HepG2 (cell line): Measurements from ENCODE around the gene RNF133. TPM values are rescaled to one million over a fixed set of nuclear protein-coding genes. Genes with fewer than 3 reads are reported as not detected.

Experiments used
- ATAC-seq: fragments of 200-7000 bp; cut with Tn5 transposase; 3 replicates; pipeline ENCODE4 v1.9.1; 2020; ENCODE audit warnings: mild to moderate bottlenecking, moderate library complexity
- BruUV-seq: library from RNA; stranded (reverse); fragments of 400-500 nt; replicated peaks from 2 replicates; lab custom pipeline; 2021; lab: Mats Ljungman, UMichigan
- CTCF ChIA-PET: fragments of 300-600 bp; formaldehyde crosslinking; extraction: SDS; loops from one replicate; lab custom pipeline; 2021; ENCODE audit warnings: low total read pairs, inconsistent platforms, low intra/inter-chr PET ratio; lab: Yijun Ruan, JAX
- POLR2A ChIA-PET: fragments of 350-600 bp; sonication (Branson Sonifier 250); formaldehyde crosslinking; loops from one replicate; lab custom pipeline; 2020; ENCODE audit warnings: antibody characterized with exemption, inconsistent platforms; lab: Yijun Ruan, JAX
- DNase-seq: peaks from one replicate; pipeline ENCODE4 v3.0.0-alpha.2; 2015; ENCODE audit warnings: low spot score
- FAIRE-seq: peaks from 3 replicates; lab custom pipeline; 2011; peaks lifted over from hg19 to GRCh38; lab: Jason Lieb, UNC
- H2AFZ ChIP-seq: one replicate; pipeline ENCODE4 v1.6.1; 2011; ENCODE audit warnings: low read length, inconsistent platforms
- H3K27ac ChIP-seq: fragments of 300-600 bp; 3 replicates; pipeline ENCODE4 v1.8.0; 2011; ENCODE audit warnings: mixed run types, mild to moderate bottlenecking, mixed read lengths, low read length, inconsistent platforms; ENCODE audit not compliant: insufficient read depth; ENCODE audit errors: extremely low read length
- H3K27me3 ChIP-seq, 2 experiments: fragments of 200-600 bp in 1 of 2; 2 replicates in 1 of 2; 3 replicates in 1 of 2; pipeline versions ENCODE4 v1.6.0 to v1.8.0; 2011; ENCODE audit warnings: low read length in 2 of 2, mild to moderate bottlenecking in 2 of 2, moderate library complexity in 2 of 2, inconsistent platforms in 1 of 2; ENCODE audit not compliant: insufficient read depth in 2 of 2, control insufficient read depth in 1 of 2
- H3K36me3 ChIP-seq, 2 experiments: fragments of 200-600 bp in 1 of 2; replicated peaks in 1 of 2; 2 replicates in 1 of 2; 3 replicates in 1 of 2; pipeline versions ENCODE4 v1.5.1 to v1.8.0; 2011; ENCODE audit warnings: low read length in 2 of 2, inconsistent platforms in 1 of 2; ENCODE audit not compliant: insufficient read depth in 2 of 2, control insufficient read depth in 1 of 2
- H3K4me1 ChIP-seq: 2 replicates; pipeline ENCODE4 v1.5.1; 2012; ENCODE audit warnings: low read length, inconsistent platforms; ENCODE audit not compliant: insufficient read depth
- H3K4me2 ChIP-seq: 2 replicates; pipeline ENCODE4 v1.6.0; 2011; ENCODE audit warnings: low read depth, low read length, inconsistent platforms
- H3K4me3 ChIP-seq, 3 experiments: fragments of 200-600 bp in 1 of 3; sonication (generic), shearing (Covaris generic) in 1 of 3; replicated peaks in 1 of 3; 2 replicates each; pipeline ENCODE4 v1.5.1; 2011 to 2016; ENCODE audit warnings: low read length in 3 of 3, inconsistent platforms in 2 of 3, low read depth in 2 of 3, mild to moderate bottlenecking in 2 of 3, control low read depth in 1 of 3, mixed read lengths in 1 of 3; ENCODE audit not compliant: insufficient read depth in 1 of 3
- H3K79me2 ChIP-seq: one replicate; pipeline ENCODE4 v1.6.1; 2011; ENCODE audit warnings: low read length, inconsistent platforms; ENCODE audit not compliant: insufficient read depth
- H3K9ac ChIP-seq: 2 replicates; pipeline ENCODE4 v1.6.0; 2011; ENCODE audit warnings: mild to moderate bottlenecking, low read depth, low read length, inconsistent platforms; ENCODE audit not compliant: insufficient read depth
- H3K9me3 ChIP-seq: 2 replicates; pipeline ENCODE4 v1.5.1; 2012; ENCODE audit warnings: mild to moderate bottlenecking, low read length
- H4K20me1 ChIP-seq: 2 replicates; pipeline ENCODE4 v1.6.0; 2011; ENCODE audit warnings: inconsistent platforms, mild to moderate bottlenecking, low read length, moderate library complexity; ENCODE audit not compliant: insufficient read depth
- ETV6 ChIP-seq: sonication (generic); formaldehyde crosslinking; conservative IDR thresholded peaks from 2 replicates; pipeline ENCODE4 v1.4.0; 2020; ENCODE audit warnings: missing genetic modification reagents
- FOSL2 ChIP-seq: sonication (generic); formaldehyde crosslinking; IDR thresholded peaks from 2 replicates; pipeline ENCODE4 v1.4.0; 2020; ENCODE audit warnings: missing genetic modification reagents
- HHEX ChIP-seq: IDR thresholded peaks from 2 replicates; pipeline ENCODE4 v1.6.1; 2016; ENCODE audit warnings: control low read depth
- KDM3A ChIP-seq: IDR thresholded peaks from 2 replicates; pipeline ENCODE4 v1.6.1; 2018; ENCODE audit warnings: low read depth, missing compliant biosample characterization
- KMT2B ChIP-seq: IDR thresholded peaks from 2 replicates; pipeline ENCODE4 v1.6.1; 2016; ENCODE audit warnings: missing genetic modification reagents, missing compliant biosample characterization
- MAFK ChIP-seq, 2 experiments: IDR thresholded peaks in 1 of 2; conservative IDR thresholded peaks in 1 of 2; 2 replicates each; pipeline ENCODE4 v1.6.1; 2011; ENCODE audit warnings: improper control_type of control experiment in 2 of 2, low read length in 2 of 2
- MNT ChIP-seq: fragments of 450-650 bp; IDR thresholded peaks from 2 replicates; pipeline ENCODE4 v1.6.1; 2016
- NAIF1 ChIP-seq: sonication (generic); formaldehyde crosslinking; IDR thresholded peaks from 2 replicates; pipeline ENCODE4 v1.5.0; 2020; ENCODE audit warnings: mild to moderate bottlenecking, missing genetic modification reagents, borderline replicate concordance
- NFE2L2 ChIP-seq: fragments of 150-350 bp; IDR thresholded peaks from 2 replicates; pipeline ENCODE4 v1.6.1; 2014; ENCODE audit warnings: low read length
- NR1H2 ChIP-seq: sonication (generic); formaldehyde crosslinking; IDR thresholded peaks from 2 replicates; pipeline ENCODE4 v1.8.1; 2022; ENCODE audit warnings: low read depth, missing genetic modification reagents, borderline replicate concordance
- PRDM10 ChIP-seq: sonication (generic); formaldehyde crosslinking; IDR thresholded peaks from 2 replicates; pipeline ENCODE4 v1.4.0; 2020; ENCODE audit warnings: low read depth, missing genetic modification reagents
- RFX3 ChIP-seq: IDR thresholded peaks from 2 replicates; pipeline ENCODE4 v1.6.1; 2016; ENCODE audit warnings: missing biosample characterization, missing genetic modification reagents
- STAG1 ChIP-seq: sonication (generic); formaldehyde crosslinking; IDR thresholded peaks from 2 replicates; pipeline ENCODE4 v1.4.0; 2020; ENCODE audit warnings: missing genetic modification reagents
- ZNF761 ChIP-seq: sonication (generic); formaldehyde crosslinking; conservative IDR thresholded peaks from 2 replicates; pipeline ENCODE4 v1.4.0; 2020; ENCODE audit warnings: mild to moderate bottlenecking, missing genetic modification reagents
- ZSCAN31 ChIP-seq: sonication (generic); formaldehyde crosslinking; IDR thresholded peaks from 2 replicates; pipeline ENCODE4 v1.5.0; 2020; ENCODE audit warnings: low read depth, mild to moderate bottlenecking, missing genetic modification reagents
- WGBS: methylation state at CpG from one replicate; pipeline ENCODE4 v1.1.6; 2017; ENCODE audit warnings: low lambda C conversion rate; 5-methylcytosine and 5-hydroxymethylcytosine counted together
- in situ Hi-C: cut with HindIII; loops from 2 replicates; pipeline ENCODE4 v1.10.0; 2017; ENCODE audit warnings: low pct_unique_long_range_greater_than_20kb; ENCODE audit not compliant: extremely low pct_ligation_motif_present
- intact Hi-C: fragments of 100-400 bp; cut with micrococcal nuclease; formaldehyde crosslinking; loops from one replicate; pipeline ENCODE4 v1.10.0; 2022; ENCODE audit not compliant: unreplicated experiment
- polyA plus RNA-seq, 8 experiments: library from polyadenylated mRNA; depleted of rRNA in 3 of 8; stranded (reverse) in 7 of 8; unstranded in 1 of 8; fragments of >200 nt; fragmentation: Illumina TruSeq in 4 of 8; extraction: Trizol in 4 of 8; gene quantifications; 2 replicates each; pipeline versions ENCODE4 v1.2.1 to v1.2.3, GENCODE V29; 2011 to 2016; ENCODE audit warnings: low read depth in 4 of 8, missing spikeins in 1 of 8, mixed read lengths in 1 of 8; ENCODE audit not compliant: insufficient read depth in 1 of 8
- total RNA-seq, 5 experiments: library from RNA; depleted of rRNA; stranded (reverse); fragments of >200 nt; fragmentation: Illumina TruSeq; extraction: Trizol; gene quantifications; 2 replicates each; pipeline ENCODE4 v1.2.3, GENCODE V29; 2016; ENCODE audit warnings: low read depth in 1 of 5

Gene RNF133
- total and polyA plus RNA-seq, 2 of the 13 experiments (the other 11 are each of a cell fraction or from before 2014, with no cell fraction given), result 0.13 to 1.00 TPM

GRCh38 chr7:122692769-122693309, 6.1 kb downstream of the RNF133 start:
- Histone ChIP-seq H3K9me3 (no peaks in the 10 kb centered on the region), H2AFZ (no peak overlapping the region), H3K27ac (no peak overlapping the region), H4K20me1 (no peaks in the 10 kb centered on the region), H3K27me3 (no peaks in the 10 kb centered on the region), H3K4me1 (peaks cover 50% of the 10 kb centered on the region), H3K79me2 (no peaks in the 10 kb centered on the region), H3K9ac (no peak overlapping the region), H3K4me3 (no peak overlapping the region), H3K4me2 (no peak overlapping the region), H3K36me3 (no peaks in the 10 kb centered on the region)
- POLR2A ChIA-PET, result no interaction called here
- BruUV-seq, result no TSS peak
- no peak for FAIRE-seq
- no peak for ATAC-seq
- intact Hi-C loops, result no loop called here
- 88% methylated on average over 3 of the region's 3 CpGs for WGBS
- DNase-seq, result no peak
- TF ChIP-seq NAIF1 (CRISPR knock-in tag) (no peak), ZSCAN31 (CRISPR knock-in tag) (peak; percentile 99), RFX3 (CRISPR knock-in tag) (no peak), ZNF761 (CRISPR knock-in tag) (no peak), KDM3A (CRISPR knock-in tag) (no peak), MAFK (conservative IDR thresholded peaks at IDR 0.05 in 1 of 2, IDR thresholded peaks at IDR 0.05 in 1 of 2; ENCODE audit: low read length in 2 of 2) (peak in 1 of 2 experiments; percentile 27; a peak in 1 of 4 replicates), NFE2L2 (peak; percentile 88), STAG1 (CRISPR knock-in tag) (no peak), PRDM10 (CRISPR knock-in tag) (no peak), FOSL2 (CRISPR knock-in tag) (0 out of 2 replicates have a peak, but pooled peaks have one; percentile 19), HHEX (CRISPR knock-in tag) (no peak), NR1H2 (CRISPR knock-in tag) (no peak), KMT2B (no peak), MNT (no peak), ETV6 (CRISPR knock-in tag) (no peak)
- in situ Hi-C loops, result no loop called here
- CTCF ChIA-PET, result no interaction called here
